Hepatocyte (in vitro differentiated cells): Measurements from ENCODE around the gene GLI3. TPM values are rescaled to one million over a fixed set of nuclear protein-coding genes. Genes with fewer than 3 reads are reported as not detected.

Source experiments
- DNase-seq: peaks from one replicate; pipeline ENCODE4 v3.0.0-alpha.2; 2016; ENCODE audit warnings: low spot score
- H2AFZ ChIP-seq: fragments of 200-600 bp; sonication (generic); 2 replicates; pipeline ENCODE4 v1.6.0; 2016; ENCODE audit warnings: antibody characterized with exemption, mild to moderate bottlenecking
- H3K27ac ChIP-seq: fragments of 200-600 bp; sonication (generic); 2 replicates; pipeline ENCODE4 v1.5.1; 2016; ENCODE audit warnings: mild to moderate bottlenecking
- H3K27me3 ChIP-seq: fragments of 200-600 bp; sonication (generic); 2 replicates; pipeline ENCODE4 v1.6.1; 2016
- H3K36me3 ChIP-seq: fragments of 200-600 bp; sonication (generic); replicated peaks from 2 replicates; pipeline ENCODE4 v1.5.1; 2016; ENCODE audit warnings: low read depth; ENCODE audit not compliant: insufficient read depth
- H3K4me1 ChIP-seq: fragments of 200-600 bp; sonication (generic); 2 replicates; pipeline ENCODE4 v1.5.1; 2016; ENCODE audit warnings: mild to moderate bottlenecking, moderate library complexity; ENCODE audit not compliant: insufficient read depth
- H3K4me2 ChIP-seq: fragments of 200-600 bp; sonication (generic); 2 replicates; pipeline ENCODE4 v1.6.0; 2016
- H3K4me3 ChIP-seq: fragments of 200-600 bp; sonication (generic); 2 replicates; pipeline ENCODE4 v1.5.1; 2016; ENCODE audit warnings: mild to moderate bottlenecking
- H3K79me2 ChIP-seq: fragments of 200-600 bp; sonication (generic); 2 replicates; pipeline ENCODE4 v1.6.0; 2017; ENCODE audit warnings: mild to moderate bottlenecking
- H3K9me2 ChIP-seq: fragments of 200-600 bp; sonication (generic); replicated peaks from 2 replicates; pipeline ENCODE4 v1.6.0; 2017; ENCODE audit warnings: mild to moderate bottlenecking; ENCODE audit not compliant: insufficient read depth
- H3K9me3 ChIP-seq: fragments of 200-600 bp; sonication (generic); 2 replicates; pipeline ENCODE4 v1.5.1; 2016; ENCODE audit warnings: low read depth, mild to moderate bottlenecking
- H4K20me1 ChIP-seq: fragments of 200-600 bp; sonication (generic); 2 replicates; pipeline ENCODE4 v1.6.0; 2016; ENCODE audit warnings: mild to moderate bottlenecking; ENCODE audit not compliant: insufficient read depth, poor library complexity, severe bottlenecking
- CTCF ChIP-seq: fragments of 200-600 bp; sonication (generic); IDR thresholded peaks from 2 replicates; pipeline ENCODE4 v1.5.1; 2016; ENCODE audit warnings: antibody characterized with exemption, mild to moderate bottlenecking; ENCODE audit not compliant: poor library complexity
- EZH2 ChIP-seq: fragments of 200-600 bp; sonication (generic); IDR thresholded peaks from 2 replicates; pipeline ENCODE4 v1.6.1; 2016; ENCODE audit warnings: antibody characterized with exemption, mild to moderate bottlenecking, borderline replicate concordance
- EZH2phosphoT487 ChIP-seq: fragments of 200-600 bp; sonication (generic); IDR thresholded peaks from one replicate; pipeline ENCODE4 v1.6.1; 2018; ENCODE audit warnings: antibody characterized with exemption, mild to moderate bottlenecking, low read depth, moderate library complexity; ENCODE audit not compliant: unreplicated experiment, severe bottlenecking
- WGBS: methylation state at CpG from one replicate; pipeline ENCODE4 v1.1.6; 2016; ENCODE audit warnings: low lambda C conversion rate; ENCODE audit errors: missing lambda C conversion rate; 5-methylcytosine and 5-hydroxymethylcytosine counted together
- polyA plus RNA-seq: library from polyadenylated mRNA; unstranded; fragments of >200 nt; fragmentation: Nextera tagmentation; extraction: Ambion mirVana; gene quantifications from 2 replicates; pipeline ENCODE4 v1.2.1, GENCODE V29; 2016
- total RNA-seq: library from RNA; depleted of rRNA; stranded (reverse); fragments of >200 nt; gene quantifications from 2 replicates; pipeline ENCODE4 v1.2.3, GENCODE V29; 2014

Gene GLI3
- total and polyA plus RNA-seq, 2 experiments from 2014 or later = 5.5 to 20.0 TPM

- no peak overlapping the region for H3K27ac ChIP-seq
Measured at GRCh38 chr7:42033480-42033879, 203.5 kb downstream of the GLI3 start.

GRCh38 chr7:42029405-42029804 lies 207.6 kb downstream of the GLI3 start:
- no peaks in the 10 kb centered on the region for H3K9me2 ChIP-seq
- no peaks in the 10 kb centered on the region for H3K79me2 ChIP-seq
- no peak overlapping the region for H3K4me3 ChIP-seq
- H3K27me3 ChIP-seq = no peaks in the 10 kb centered on the region
- H3K36me3 ChIP-seq = no peaks in the 10 kb centered on the region
- H2AFZ ChIP-seq = no peak overlapping the region
- no peak for DNase-seq
- no peaks in the 10 kb centered on the region for H4K20me1 ChIP-seq
- TF ChIP-seq CTCF (no peak), EZH2 (no peak), EZH2phosphoT487 (no peak)
- no peak overlapping the region for H3K4me2 ChIP-seq
- H3K4me1 ChIP-seq = no peaks in the 10 kb centered on the region
- WGBS = 87% methylated on average over 6 of the region's 6 CpGs
- no peaks in the 10 kb centered on the region for H3K9me3 ChIP-seq
- no peak overlapping the region for H3K27ac ChIP-seq

More at GRCh38 chr7:42033480-42033879, 203.5 kb downstream of the GLI3 start:
- H3K27me3 ChIP-seq = no peaks in the 10 kb centered on the region
- no peaks in the 10 kb centered on the region for H4K20me1 ChIP-seq
- TF ChIP-seq EZH2phosphoT487 (no peak), CTCF (no peak), EZH2 (no peak)
- H2AFZ ChIP-seq = no peak overlapping the region
- no peaks in the 10 kb centered on the region for H3K9me2 ChIP-seq
- DNase-seq = no peak
- H3K4me3 ChIP-seq = no peak overlapping the region
- no peaks in the 10 kb centered on the region for H3K4me1 ChIP-seq
- no peaks in the 10 kb centered on the region for H3K79me2 ChIP-seq
- no peaks in the 10 kb centered on the region for H3K9me3 ChIP-seq
- no peaks in the 10 kb centered on the region for H3K36me3 ChIP-seq
- no peak overlapping the region for H3K4me2 ChIP-seq

GRCh38 chr7:42027521-42027920 lies 209.5 kb downstream of the GLI3 start:
- Histone ChIP-seq H3K27ac (no peak overlapping the region), H3K9me3 (no peaks in the 10 kb centered on the region), H2AFZ (no peak overlapping the region), H3K4me2 (no peak overlapping the region), H3K79me2 (no peaks in the 10 kb centered on the region), H3K36me3 (no peaks in the 10 kb centered on the region), H3K27me3 (no peaks in the 10 kb centered on the region), H4K20me1 (no peaks in the 10 kb centered on the region), H3K9me2 (no peaks in the 10 kb centered on the region), H3K4me3 (no peak overlapping the region), H3K4me1 (no peaks in the 10 kb centered on the region)
- DNase-seq = no peak
- 72% methylated on average over 3 of the region's 3 CpGs for WGBS
- TF ChIP-seq CTCF (no peak), EZH2 (no peak), EZH2phosphoT487 (no peak)
